CD4-positive, alpha-beta T cell treated with Interleukin-6 for 4 hours (primary cell): Measurements from ENCODE around the gene CHN2.

ENCODE experiments used
- DNase-seq: peaks from one replicate; pipeline ENCODE4 v3.0.0-alpha.2; 2020; ENCODE audit warnings: mixed read lengths

The CHN2 gene

GRCh38 chr7:29287366-29287765, 92.8 kb downstream of the CHN2 start:
- no peak for DNase-seq

GRCh38 chr7:29288181-29289091, 93.9 kb downstream of the CHN2 start:
- no peak for DNase-seq

GRCh38 chr7:29289156-29290021, 94.8 kb downstream of the CHN2 start:
- DNase-seq = no peak

GRCh38 chr7:29290829-29291228, 96.3 kb downstream of the CHN2 start:
- no peak for DNase-seq

- no peak for DNase-seq
These were observed 97.4 kb downstream of the CHN2 start for GRCh38 chr7:29291723-29292618.

GRCh38 chr7:29292886-29293658, 98.5 kb downstream of the CHN2 start:
- DNase-seq = no peak

- DNase-seq = no peak
These were observed 101.8 kb downstream of the CHN2 start for GRCh38 chr7:29296421-29296820.

- DNase-seq = no peak
These were observed 102.8 kb downstream of the CHN2 start for GRCh38 chr7:29297194-29297890.

GRCh38 chr7:29299086-29299485, 104.5 kb downstream of the CHN2 start:
- DNase-seq = no peak

- no peak for DNase-seq
These were observed 105.5 kb downstream of the CHN2 start for GRCh38 chr7:29300026-29300480.

- no peak for DNase-seq
These were observed 106.1 kb downstream of the CHN2 start for GRCh38 chr7:29300649-29301048.

- no peak for DNase-seq
These were observed 108.3 kb downstream of the CHN2 start for GRCh38 chr7:29302666-29303395.

- DNase-seq = no peak
These were observed 110.2 kb downstream of the CHN2 start for GRCh38 chr7:29304756-29305155.

- no peak for DNase-seq
These were observed 111.9 kb downstream of the CHN2 start for GRCh38 chr7:29306319-29306991.

- no peak for DNase-seq
These were observed 113.8 kb downstream of the CHN2 start for GRCh38 chr7:29308424-29308823.

- DNase-seq = no peak
These were observed 114.7 kb downstream of the CHN2 start for GRCh38 chr7:29309041-29309854.

GRCh38 chr7:29310625-29311024, 116.0 kb downstream of the CHN2 start:
- DNase-seq = no peak

- DNase-seq = no peak
These were observed 116.7 kb downstream of the CHN2 start for GRCh38 chr7:29311314-29311713.

- no peak for DNase-seq
These were observed 119.6 kb downstream of the CHN2 start for GRCh38 chr7:29314148-29314547.
